Transverse colon (tissue), 3 donors: ENCODE data around the gene ADCY10.

Experiments used
- EP300 ChIP-seq: sonication (generic); formaldehyde crosslinking; IDR thresholded peaks from one replicate; pipeline ENCODE4 v1.6.1; 2017; ENCODE audit warnings: antibody characterized with exemption, low read depth
- POLR2A ChIP-seq: fragments of 450-650 bp; IDR thresholded peaks from one replicate; pipeline ENCODE4 v1.6.1; 2016; ENCODE audit warnings: antibody characterized with exemption, mild to moderate bottlenecking, moderate library complexity
- TF ChIP-seq, protein P1 (sequence below), 5 experiments: fragments of 200-600 bp in 3 of 5; fragments of 450-650 bp in 2 of 5; sonication (generic) in 3 of 5; IDR thresholded peaks; 1 replicate in 2 of 5; 2 replicates in 3 of 5; pipeline ENCODE4 v1.5.1; 2016 to 2017; ENCODE audit warnings: antibody characterized with exemption in 5 of 5, inconsistent platforms in 3 of 5, mild to moderate bottlenecking in 2 of 5, moderate library complexity in 1 of 5

DNA sequence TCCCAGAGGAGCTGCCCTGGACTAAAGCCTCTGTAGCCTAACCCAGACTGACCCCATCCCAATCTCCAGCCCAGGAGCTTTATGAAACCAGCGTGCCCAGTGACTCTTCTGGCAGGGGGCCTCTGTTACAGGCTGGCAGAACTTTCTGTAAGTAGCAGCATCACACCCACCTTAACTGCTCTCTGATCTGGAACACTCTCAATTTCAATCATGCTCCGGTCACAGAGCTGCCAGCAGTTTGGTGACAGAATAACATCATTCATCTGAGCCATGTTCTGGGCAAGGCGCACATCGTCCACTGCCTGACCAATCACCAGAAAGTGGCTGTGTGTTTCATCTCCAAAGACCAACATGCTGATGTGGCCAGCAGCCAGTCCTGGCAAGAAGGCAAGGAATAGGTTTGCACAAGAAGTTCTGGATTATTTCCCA is 14.7 kb downstream of the ADCY10 start:
- TF ChIP-seq, protein P1, sequence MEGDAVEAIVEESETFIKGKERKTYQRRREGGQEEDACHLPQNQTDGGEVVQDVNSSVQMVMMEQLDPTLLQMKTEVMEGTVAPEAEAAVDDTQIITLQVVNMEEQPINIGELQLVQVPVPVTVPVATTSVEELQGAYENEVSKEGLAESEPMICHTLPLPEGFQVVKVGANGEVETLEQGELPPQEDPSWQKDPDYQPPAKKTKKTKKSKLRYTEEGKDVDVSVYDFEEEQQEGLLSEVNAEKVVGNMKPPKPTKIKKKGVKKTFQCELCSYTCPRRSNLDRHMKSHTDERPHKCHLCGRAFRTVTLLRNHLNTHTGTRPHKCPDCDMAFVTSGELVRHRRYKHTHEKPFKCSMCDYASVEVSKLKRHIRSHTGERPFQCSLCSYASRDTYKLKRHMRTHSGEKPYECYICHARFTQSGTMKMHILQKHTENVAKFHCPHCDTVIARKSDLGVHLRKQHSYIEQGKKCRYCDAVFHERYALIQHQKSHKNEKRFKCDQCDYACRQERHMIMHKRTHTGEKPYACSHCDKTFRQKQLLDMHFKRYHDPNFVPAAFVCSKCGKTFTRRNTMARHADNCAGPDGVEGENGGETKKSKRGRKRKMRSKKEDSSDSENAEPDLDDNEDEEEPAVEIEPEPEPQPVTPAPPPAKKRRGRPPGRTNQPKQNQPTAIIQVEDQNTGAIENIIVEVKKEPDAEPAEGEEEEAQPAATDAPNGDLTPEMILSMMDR (IDR thresholded peaks at IDR 0.05), result no peak
- TF ChIP-seq POLR2A (no peak), EP300 (no peak)
